HG03045 (cell line): Measurements from ENCODE around the gene JPH4.

Source experiments
- ATAC-seq: cut with Tn5 transposase; IDR thresholded peaks from one replicate; pipeline ENCODE4 v1.9.1; 2021; ENCODE audit warnings: mild to moderate bottlenecking, moderate library complexity; ENCODE audit not compliant: unreplicated experiment

The JPH4 gene

GRCh38 chr14:23565626-23566025 is 13.0 kb downstream of the JPH4 start:
- no peak for ATAC-seq

DNA sequence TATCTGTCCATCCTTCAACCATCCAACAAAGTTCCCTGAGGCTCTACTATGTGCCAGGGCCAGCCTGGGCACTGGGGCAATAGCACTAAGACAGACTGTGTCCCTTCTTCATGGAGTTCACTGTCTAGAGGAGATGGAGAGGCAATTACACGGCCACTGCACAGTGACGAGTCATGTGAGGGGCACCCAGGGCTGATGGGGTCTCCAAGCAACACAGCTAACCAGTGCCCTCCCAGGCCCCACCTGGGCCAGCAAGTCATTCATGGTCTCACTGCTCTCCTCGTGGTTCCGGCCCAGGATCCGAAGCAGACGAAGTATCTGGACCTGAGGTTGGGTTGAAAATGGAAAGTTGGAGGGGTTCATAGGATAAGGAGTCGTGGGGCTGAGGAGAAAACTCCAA is 13.7 kb downstream of the JPH4 start:
- ATAC-seq, result no peak

DNA sequence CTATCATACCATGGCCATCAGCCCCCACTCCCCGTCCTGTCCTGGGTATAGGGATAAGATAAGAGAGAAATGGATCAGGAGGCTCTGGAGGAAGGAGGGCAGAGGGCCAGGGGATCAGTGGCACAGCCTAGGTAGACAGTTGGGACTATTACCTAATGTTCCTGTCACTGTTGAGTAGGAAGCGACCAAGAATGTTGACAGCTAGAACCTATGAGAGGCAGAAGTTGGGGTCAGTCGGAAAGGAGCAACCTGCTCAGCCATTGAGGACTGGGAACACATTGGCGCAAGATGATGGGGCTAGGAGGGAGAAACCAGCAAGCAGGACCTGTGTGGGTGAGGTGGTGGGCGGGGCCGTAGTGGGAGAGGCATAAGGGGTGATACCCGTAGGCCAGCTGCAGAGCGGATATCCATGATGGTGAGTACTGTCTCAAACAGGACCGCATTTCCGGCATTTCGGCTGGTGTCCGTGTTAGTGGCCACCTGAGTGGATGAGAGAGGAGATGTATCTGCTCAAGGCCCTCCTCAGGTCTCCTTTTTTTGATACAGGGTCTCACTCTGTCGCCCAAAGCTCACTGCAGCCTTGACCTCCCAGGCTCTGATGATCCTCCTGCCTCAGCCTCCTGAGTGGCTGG is 14.3 kb downstream of the JPH4 start:
- ATAC-seq, result no peak

GRCh38 chr14:23563473-23564180 is 15.0 kb downstream of the JPH4 start:
- no peak for ATAC-seq

DNA sequence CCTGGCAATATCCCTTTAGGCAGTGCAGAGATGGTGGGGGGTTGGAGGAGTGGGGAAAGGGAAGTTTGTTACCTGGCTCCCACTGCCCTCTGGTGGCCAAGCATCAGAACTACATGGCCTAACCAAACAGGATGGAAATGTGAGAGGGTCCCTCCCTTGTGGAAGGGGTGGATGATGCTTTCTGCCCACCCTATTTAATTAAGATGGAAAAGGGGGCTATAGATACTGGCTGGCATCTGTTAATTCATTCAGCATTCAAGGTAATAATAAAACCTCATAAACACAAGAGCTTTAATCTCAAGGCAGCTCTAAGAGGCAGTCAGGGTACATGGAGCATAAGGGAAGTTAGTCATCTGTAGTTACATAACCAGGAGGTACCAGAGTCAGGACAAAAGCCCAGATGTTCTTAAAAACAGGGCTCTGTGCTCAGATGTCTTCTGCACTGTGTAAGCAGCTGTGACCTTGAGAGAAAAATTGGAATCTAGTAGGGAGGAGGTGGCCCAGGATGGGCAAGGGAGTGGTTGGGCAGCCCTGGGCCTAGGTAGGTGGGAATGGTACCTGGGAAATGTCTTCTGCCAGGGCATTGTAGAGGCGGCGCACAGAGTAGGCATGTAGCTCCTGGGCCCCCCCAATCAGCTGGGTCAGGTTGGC is 15.6 kb downstream of the JPH4 start:
- ATAC-seq, result no peak

GRCh38 chr14:23561873-23562821 is 16.4 kb downstream of the JPH4 start:
- ATAC-seq, result no peak

GRCh38 chr14:23561259-23561658 is 17.3 kb downstream of the JPH4 start:
- ATAC-seq, result no peak

- ATAC-seq, result no peak
Measured at GRCh38 chr14:23559926-23560520, 18.6 kb downstream of the JPH4 start.

GRCh38 chr14:23559010-23559925 is 19.3 kb downstream of the JPH4 start:
- ATAC-seq, result no peak

DNA sequence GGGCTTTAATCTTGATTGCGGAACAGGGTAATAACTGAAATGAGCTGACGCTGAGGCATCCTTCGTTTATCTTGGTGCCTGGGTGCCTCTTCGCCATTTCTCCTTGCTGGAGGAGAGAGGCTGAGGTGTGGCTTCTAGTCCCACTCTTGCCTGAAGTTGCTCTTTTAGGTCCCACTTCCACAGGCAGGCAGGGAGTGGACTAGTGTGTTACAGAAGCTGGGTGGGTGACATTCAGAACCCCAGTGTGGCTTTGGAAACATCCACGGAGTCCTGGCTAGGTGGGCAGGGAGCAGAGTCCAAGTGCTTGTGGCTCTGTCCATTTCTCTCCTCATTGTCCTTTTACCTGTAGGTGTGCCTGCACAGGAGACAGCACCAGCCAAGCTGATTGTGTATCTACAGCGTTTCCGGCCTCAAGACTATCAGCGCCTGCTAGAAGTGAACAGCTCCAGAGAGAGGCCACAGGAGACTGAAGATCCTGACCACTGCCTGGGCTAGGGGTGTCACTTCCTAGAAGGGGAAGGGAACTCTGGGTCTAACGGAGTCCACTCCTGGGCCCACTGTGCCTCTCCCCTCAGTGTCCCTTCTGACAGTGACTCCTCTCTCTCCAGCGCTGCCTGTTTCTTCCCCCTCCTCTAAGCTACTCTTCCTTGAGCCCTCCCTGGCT is 20.1 kb downstream of the JPH4 start:
- no peak for ATAC-seq

DNA sequence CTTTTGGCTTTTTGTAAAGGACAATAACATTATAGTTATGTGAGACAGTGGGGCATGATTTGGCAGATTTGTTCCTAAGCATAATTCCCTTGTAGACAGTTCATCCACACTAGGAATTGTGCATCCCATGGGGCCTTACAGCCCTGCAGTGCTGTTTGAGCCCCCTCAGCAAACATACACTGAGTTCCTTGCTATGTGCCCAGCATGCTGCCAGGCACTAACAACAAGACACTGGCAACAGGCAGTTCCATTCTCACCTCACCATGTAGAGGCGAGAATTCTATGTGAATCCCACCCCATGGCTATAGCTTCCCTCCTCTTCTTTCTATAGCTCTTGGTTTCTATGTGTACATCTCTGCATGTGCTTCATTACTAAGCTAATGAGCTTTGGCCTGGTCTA is 20.6 kb downstream of the JPH4 start:
- no peak for ATAC-seq

DNA sequence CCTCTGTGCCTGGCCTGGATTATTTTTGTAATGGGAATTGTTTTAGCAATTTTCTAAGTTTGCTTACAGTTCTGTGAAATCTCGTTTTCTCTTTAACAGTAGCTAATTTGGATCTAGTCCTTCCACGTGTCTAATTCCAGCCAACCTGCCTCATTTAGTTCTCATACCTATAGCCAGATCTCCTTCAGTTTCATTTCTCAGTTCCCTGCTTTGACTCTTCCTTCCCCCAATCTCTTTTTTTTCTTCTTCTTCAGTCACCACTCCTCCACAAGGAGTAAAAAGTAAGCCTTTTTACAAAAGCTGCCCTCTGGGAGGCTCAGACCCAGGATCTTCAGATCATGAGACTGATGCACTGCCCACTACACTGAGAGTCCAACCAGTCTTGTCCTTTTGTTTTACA is 21.1 kb downstream of the JPH4 start:
- ATAC-seq, result no peak

- no peak for ATAC-seq
Measured at GRCh38 chr14:23556700-23557440, 21.7 kb downstream of the JPH4 start.

GRCh38 chr14:23555882-23556699 is 22.5 kb downstream of the JPH4 start, which contains the start of gene THTPA:
Gene THTPA (plus strand): TSS chr14:23556271. CDS start chr14:23556758, 487 bp downstream.
- ATAC-seq, result peak; percentile 86

DNA sequence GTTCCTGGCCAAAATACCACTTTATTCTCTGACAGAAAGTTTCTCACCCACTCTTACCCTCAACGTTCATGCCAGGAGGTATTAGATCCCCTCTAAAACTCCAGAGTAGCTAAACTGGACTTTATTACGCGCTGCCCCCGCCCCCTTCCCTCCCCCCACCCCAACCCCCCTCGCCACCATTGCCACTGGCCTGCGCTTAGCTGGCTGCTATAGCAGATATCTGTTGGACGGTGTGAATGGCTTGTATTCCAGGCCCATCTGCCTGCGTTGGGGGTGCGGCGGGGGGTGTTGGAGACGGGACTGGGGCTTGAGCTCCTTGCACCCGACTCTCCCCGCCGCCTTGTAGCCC is 23.1 kb downstream of the JPH4 start:
- ATAC-seq, result no peak

DNA sequence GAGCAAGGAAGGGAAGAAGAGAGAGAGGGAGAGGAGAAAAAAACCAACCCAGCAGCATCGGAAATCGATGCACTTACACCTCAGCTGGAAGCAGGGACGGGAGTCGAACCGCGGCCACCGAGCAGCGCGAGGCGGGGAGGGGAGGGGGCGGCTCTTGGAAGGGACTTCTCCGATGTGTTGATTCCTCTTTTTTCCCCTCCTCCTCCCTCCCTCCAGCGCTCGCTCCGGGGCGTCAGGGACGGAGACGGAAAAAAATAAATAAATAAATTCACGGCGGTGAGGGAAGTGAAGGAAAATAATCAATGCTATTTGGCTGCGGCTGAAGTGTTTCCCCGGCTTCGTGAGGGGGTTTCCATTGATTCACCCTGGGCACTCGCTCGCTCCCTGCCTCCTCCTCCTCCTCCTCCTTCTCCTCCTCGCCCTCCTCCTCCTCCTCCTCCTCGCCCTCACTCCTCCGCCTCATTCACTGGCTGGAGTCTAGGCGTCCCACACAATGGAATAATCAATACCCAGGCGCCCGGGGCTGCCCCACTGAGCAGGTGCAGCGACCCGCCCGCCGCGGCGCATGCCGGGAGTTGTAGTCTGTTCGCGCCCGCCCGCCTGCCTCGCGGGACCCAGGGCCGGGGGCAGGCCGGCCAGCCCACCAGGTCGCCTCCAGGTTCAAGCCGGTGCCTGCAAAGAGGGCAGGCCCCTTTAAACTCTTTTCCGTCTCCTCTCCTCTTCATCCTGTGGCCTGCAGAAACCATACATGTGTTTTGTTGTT is 27.1 kb downstream of the JPH4 start, which contains the start of gene ZFHX2:
Gene ZFHX2 (minus strand): TSS at position 500 of the 763 bp plus-strand sequence. CDS start 16,440 bp downstream, outside the sequence.
- ATAC-seq, result peak; percentile 44

GRCh38 chr14:23550812-23551265 is 27.8 kb downstream of the JPH4 start:
- ATAC-seq, result no peak
